NK-92 treated with Interleukin-12 subunit alpha and Interleukin-12 subunit beta, amount 100 ng/mL, for 24 hours (cell line): Measurements from ENCODE around the gene SPIC.

ENCODE experiments used
- DNase-seq: peaks from one replicate; lab custom pipeline; 2025; lab: John Stamatoyannopoulos, UW

SPIC gene

DNA sequence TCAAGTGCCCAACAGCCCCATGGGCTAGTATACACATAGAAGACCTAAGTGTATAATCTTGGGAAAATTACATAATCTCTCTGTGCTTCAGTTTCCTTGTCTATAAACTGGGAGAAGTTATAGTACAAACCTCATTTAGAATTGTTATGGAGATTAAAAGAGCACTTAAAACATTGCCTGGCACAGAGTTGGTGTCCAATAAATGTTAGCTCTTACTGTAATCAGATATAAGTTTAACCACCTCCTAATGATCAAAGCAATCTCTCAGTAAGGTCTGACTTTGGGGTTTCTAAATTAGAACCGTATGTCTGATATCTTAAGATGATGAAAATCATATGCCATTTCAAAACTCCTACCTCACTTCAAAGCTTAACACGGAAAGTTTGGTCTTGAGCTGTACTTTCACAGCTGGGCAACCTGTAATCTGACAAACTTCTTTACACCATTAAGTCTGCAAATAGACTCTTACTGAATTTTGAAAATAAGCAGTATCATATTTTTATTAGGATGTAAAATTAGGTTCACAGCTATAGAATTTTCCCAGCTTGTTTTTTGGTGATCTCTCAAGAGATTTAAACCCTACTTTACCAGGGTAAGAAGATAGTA lies 61.0 kb downstream of the SPIC start:
- no peak for DNase-seq
